ENCODE results near the gene CCDC192. TPM values are rescaled to one million over a fixed set of nuclear protein-coding genes. Genes with fewer than 3 reads are reported as not detected.

The CCDC192 gene
- total RNA-seq, 1 donor from 2014 or later: 1.3 TPM

DNA sequence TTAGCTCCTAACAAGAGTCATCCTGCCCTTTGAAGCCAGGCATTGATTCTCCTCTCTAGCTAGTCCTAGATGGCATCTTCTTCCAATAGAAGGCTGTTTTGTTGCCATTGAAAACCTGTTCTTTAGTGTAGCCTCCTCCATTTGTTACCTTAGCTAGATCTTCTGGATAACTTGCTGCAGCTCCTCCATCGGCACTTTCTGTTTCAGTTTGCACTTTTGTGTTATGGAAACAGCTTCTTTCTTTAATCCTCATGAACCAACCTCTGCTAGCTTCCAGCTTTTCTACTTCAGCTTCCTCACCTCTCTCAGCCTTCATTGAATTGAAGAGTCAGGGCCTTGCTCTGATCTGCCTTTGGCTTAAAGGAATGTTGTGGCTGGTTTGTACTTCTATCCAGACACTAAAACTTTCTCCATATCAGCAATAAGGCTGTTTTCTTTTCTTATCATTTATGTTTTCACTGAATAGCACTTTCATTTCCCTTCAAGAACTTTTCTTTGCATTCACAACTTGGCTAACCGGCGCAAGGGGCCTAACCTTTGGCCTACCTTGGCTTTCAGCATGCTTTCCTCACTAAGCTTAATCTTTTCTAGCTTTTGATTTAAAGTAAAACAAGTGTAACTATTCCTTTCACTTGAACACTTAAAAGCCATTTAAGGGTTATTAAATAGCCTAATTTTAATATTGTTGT lies 213.8 kb downstream of the CCDC192 start:
- TF ChIP-seq, protein P1, sequence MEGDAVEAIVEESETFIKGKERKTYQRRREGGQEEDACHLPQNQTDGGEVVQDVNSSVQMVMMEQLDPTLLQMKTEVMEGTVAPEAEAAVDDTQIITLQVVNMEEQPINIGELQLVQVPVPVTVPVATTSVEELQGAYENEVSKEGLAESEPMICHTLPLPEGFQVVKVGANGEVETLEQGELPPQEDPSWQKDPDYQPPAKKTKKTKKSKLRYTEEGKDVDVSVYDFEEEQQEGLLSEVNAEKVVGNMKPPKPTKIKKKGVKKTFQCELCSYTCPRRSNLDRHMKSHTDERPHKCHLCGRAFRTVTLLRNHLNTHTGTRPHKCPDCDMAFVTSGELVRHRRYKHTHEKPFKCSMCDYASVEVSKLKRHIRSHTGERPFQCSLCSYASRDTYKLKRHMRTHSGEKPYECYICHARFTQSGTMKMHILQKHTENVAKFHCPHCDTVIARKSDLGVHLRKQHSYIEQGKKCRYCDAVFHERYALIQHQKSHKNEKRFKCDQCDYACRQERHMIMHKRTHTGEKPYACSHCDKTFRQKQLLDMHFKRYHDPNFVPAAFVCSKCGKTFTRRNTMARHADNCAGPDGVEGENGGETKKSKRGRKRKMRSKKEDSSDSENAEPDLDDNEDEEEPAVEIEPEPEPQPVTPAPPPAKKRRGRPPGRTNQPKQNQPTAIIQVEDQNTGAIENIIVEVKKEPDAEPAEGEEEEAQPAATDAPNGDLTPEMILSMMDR (conservative IDR thresholded peaks at IDR 0.05): no peak
- Mint-ChIP-seq H3K36me3 (ENCODE audit: low read depth) (no peaks in the 10 kb centered on the region), H3K4me3 (no peak overlapping the region), H3K27ac (ENCODE audit: unreplicated experiment) (no peak overlapping the region), H3K9me3 (peaks cover 3% of the 10 kb centered on the region), H3K27me3 (ENCODE audit: low read depth) (no peaks in the 10 kb centered on the region), H3K4me1 (no peaks in the 10 kb centered on the region)
- no peak for DNase-seq (ENCODE audit: low read depth, low spot score)

DNA sequence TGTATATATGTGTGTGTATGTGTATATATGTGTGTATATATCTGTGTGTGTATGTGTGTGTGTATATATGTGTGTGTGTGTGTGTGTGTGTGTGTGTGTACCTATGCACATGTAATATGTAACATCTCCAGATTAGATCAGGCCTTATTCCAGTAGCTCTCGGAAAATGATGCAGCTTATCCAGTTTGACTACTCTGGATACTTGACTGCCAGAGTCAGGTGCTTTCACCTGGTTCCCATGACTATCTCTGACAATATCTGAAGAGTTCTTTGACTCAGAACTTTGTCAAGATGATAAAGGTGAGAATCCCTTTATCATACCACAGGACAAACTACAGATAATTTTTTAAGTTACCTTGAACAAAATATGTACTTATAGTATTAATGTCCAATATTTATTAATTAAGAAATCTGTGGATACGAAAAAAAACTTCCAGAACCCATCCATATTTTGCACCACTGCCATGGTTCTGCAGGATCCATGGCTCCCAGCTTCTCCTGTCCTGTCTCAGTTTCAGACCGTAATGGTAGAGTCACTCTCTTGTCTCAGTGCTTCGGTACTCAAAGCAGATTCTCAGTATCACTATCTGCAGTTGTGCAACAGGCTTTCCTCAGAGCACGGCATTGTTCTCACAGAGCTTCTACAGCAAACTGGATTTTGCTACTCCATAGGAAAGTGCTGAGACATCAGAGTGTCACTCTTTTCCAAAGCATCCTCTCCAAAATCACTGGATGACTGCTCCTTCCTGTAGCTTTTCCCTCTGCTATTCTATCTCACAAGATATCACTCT lies 216.0 kb downstream of the CCDC192 start:
- TF ChIP-seq, protein P1 (conservative IDR thresholded peaks at IDR 0.05): no peak
- H3K27me3 Mint-ChIP-seq (ENCODE audit: low read depth): no peaks in the 10 kb centered on the region
- no peak overlapping the region for H3K27ac Mint-ChIP-seq (ENCODE audit: unreplicated experiment)

DNA sequence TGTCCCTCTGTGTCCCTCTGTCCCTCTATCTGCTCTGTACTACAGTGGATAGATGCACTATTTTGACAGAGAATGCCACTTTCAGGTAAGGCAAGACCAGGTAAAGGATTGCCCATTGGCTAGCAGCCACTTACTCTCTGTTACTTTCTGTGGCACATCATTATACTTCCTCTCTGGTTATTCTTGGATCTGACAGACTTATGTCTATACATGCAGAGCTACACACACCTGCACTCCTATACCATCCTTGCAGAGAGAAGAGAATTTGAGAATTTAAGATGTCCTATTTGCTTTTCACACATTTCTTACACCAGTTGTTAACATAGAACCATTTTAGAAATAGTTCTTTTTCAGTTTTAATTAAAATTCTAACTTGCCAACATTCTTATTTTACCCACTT lies 216.6 kb downstream of the CCDC192 start:
- H3K36me3 Mint-ChIP-seq (ENCODE audit: low read depth): no peaks in the 10 kb centered on the region
- no peaks in the 10 kb centered on the region for H3K27me3 Mint-ChIP-seq (ENCODE audit: low read depth)
- H3K4me1 Mint-ChIP-seq: no peaks in the 10 kb centered on the region

More for the DNA sequence above, 216.0 kb downstream of the CCDC192 start:
- Mint-ChIP-seq H3K4me1 (no peaks in the 10 kb centered on the region), H3K9me3 (peaks cover 3% of the 10 kb centered on the region), H3K4me3 (no peak overlapping the region), H3K36me3 (ENCODE audit: low read depth) (no peaks in the 10 kb centered on the region)
- no peak for DNase-seq (ENCODE audit: low read depth, low spot score)

DNA sequence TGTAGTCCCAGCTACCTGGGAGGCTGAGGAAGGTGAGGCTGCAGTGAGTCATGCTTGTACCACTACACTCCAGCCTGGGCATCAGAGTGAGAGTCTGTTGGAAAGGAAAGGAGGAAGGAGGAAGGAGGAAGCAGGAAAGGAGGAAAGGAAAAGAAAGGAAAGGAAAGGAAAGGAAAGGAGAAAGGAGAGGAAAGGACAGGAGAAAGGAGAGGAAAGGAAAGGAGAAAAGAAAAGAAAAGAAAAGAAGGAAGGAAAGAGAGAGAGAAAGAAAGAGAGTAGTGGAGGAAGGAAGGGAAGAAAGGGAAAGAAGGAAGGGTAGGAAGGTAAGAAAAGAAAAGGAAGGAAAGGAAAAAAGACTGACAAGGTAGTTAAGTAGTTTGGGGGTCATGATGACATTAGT lies 217.7 kb downstream of the CCDC192 start:
- Mint-ChIP-seq H3K4me1 (no peaks in the 10 kb centered on the region), H3K4me3 (no peak overlapping the region), H3K27me3 (ENCODE audit: low read depth) (no peaks in the 10 kb centered on the region), H3K27ac (ENCODE audit: unreplicated experiment) (no peak overlapping the region), H3K9me3 (peaks cover 3% of the 10 kb centered on the region), H3K36me3 (ENCODE audit: low read depth) (no peaks in the 10 kb centered on the region)
- TF ChIP-seq, protein P1 (conservative IDR thresholded peaks at IDR 0.05): no peak
- no peak for DNase-seq (ENCODE audit: low read depth, low spot score)

More for the DNA sequence above, 216.6 kb downstream of the CCDC192 start:
- Mint-ChIP-seq H3K9me3 (peaks cover 3% of the 10 kb centered on the region), H3K27ac (ENCODE audit: unreplicated experiment) (no peak overlapping the region), H3K4me3 (no peak overlapping the region)
- no peak for DNase-seq (ENCODE audit: low read depth, low spot score)
- TF ChIP-seq, protein P1 (conservative IDR thresholded peaks at IDR 0.05): no peak

DNA sequence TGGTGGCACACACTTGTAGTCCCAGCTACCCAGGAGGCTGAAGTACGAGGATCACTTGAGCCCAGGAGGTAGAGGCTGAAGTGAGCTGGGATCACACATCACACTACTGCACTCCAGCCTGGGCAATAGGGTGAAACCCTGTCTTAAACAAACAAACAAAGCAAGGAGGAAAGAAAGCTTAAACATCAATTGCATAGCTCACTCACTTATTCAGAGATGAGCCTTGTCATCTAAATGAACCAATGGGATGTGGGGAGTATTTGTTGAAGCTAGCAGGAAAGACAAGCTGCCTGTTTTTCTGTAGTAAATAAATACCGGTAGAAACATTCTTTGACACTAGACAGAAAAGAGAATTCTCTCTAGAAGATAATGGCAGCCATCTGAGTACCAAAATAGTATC lies 219.4 kb downstream of the CCDC192 start:
- no peak overlapping the region for H3K4me3 Mint-ChIP-seq
- no peaks in the 10 kb centered on the region for H3K36me3 Mint-ChIP-seq (ENCODE audit: low read depth)
- TF ChIP-seq, protein P1 (conservative IDR thresholded peaks at IDR 0.05): no peak
- no peaks in the 10 kb centered on the region for H3K27me3 Mint-ChIP-seq (ENCODE audit: low read depth)
- H3K27ac Mint-ChIP-seq (ENCODE audit: unreplicated experiment): peak overlapping the region; percentile 57
- no peak for DNase-seq (ENCODE audit: low read depth, low spot score)
- peaks cover 3% of the 10 kb centered on the region for H3K9me3 Mint-ChIP-seq
- H3K4me1 Mint-ChIP-seq: no peaks in the 10 kb centered on the region
